ENCODE data around the gene PHC2.

PHC2 gene

DNA sequence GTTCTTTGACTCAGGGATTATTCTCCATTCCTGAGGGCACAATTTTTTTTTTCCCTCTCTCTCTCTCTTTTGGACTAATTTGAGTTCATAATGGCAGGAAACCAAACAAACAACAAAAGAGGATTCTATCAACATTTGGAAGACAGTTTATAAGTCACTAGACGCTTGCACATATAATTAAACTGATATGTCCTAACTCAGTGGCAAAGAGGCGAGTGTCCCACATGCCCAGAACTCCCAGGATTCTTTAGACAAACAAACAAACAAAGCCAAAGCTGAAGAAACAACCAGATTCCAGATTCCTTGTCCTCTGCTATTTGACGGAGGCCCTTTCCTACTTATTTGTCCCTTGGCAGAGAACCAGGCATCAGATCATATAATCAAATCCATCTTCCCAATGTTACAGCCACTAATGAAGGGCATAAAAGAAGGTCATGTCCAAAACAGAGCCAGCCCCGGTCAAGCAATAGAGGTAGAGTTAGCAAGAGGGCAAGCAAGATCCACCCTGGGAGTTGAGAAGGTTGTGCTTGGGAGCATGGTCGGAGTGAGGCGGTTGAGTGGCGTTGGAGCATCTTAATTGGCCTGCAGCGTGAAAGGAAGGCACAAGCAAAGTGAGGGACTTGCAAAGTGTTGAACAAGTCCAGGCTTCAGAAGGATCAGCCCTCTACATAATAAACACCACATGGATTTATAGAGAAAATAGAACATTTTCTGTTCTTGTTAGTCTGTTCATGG lies 144.3 kb downstream of the PHC2 start:
- no peak for DNase-seq

DNA sequence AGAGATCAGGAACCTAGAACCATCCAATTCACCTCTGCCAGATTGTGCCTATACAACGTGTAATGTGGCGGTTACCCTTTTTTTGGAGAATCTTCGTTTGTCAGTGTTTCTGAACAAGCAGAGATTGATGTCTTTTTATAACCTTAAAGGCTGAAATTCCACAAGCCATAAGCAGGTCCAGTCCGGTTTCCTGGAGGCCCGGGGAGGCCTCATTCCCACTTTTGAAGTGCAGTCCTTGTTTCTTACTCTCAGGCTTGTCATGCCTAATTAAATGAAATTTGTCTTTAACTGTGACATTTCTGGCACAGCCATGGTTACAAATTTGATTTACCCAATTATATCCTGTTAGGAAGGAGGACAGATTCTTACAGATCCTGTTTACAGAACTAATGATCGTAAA lies 146.8 kb downstream of the PHC2 start:
- DNase-seq = no peak

DNA sequence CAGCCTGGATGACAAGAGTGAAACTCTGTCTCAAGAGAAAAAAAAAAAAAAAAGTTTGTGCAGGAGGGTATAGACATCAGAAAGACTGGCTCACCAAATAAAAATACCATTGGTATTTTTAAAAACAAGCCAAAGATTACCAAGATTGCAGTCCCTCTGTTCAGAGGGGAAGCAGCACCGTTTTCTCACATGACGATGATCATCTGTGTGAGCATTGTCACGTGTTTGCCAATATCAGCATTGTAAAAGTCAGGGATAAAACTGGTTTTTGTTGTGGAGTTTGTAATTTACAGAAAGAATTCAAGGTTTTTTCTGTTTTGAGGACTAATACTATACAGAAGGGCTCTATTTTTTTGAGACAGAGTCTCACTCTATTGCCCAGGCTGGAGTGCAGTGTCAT lies 148.1 kb downstream of the PHC2 start:
- no peak for DNase-seq

DNA sequence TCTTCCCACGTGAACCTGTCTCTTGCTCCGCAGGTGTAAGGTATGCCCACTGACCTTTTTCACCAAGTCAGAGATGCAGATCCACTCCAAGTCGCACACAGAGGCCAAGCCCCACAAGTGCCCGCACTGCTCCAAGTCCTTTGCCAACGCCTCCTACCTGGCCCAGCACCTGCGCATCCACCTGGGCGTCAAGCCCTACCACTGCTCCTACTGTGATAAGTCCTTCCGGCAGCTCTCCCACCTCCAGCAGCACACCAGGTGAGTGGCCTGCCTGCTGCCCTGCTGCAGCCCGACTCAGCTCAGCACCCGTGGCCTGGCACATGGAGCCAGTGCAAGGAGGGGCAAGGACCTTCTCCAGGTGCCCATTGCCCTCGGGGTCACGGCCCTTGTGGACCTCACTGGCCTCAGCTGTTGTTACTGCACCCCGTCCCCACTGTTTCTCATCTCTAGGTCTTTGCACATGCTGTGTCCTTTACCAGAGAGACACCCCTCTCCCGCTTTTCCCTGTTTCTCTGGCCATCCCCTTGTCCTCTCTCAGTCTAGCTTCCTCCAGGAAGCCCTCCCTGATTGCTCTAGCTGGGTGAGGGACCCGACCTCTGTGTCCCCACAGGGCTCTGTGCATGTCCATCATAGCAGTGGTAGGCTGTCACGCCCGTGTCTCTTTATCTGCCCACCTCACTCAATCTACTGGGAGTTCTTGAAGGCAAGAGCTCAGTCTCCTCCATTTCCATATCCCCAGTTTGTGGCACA lies 149.2 kb downstream of the PHC2 start:
- DNase-seq = no peak

DNA sequence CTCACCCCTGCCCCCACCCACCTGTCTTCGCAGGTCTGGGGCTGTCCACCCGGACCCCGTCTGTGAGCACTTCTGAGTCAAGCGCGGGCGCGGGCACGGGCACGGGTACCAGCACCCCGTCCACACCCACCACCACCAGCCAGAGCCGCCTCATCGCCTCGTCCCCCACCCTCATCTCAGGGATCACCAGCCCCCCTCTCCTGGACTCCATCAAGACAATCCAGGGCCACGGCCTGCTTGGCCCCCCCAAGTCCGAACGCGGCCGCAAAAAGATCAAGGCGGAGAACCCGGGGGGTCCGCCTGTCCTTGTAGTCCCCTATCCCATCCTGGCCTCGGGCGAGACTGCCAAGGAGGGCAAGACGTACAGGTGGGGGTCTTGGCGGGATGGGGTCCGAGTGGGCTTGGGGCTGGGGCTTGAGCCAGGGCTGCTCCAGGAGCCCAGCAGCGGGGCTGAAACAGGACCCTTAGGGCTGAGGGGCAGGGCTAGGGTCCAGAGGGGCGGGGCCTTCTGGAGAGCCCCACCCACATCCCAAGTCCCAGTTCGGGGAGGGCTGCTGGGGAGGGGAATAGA lies 150.7 kb downstream of the PHC2 start:
- DNase-seq = no peak

DNA sequence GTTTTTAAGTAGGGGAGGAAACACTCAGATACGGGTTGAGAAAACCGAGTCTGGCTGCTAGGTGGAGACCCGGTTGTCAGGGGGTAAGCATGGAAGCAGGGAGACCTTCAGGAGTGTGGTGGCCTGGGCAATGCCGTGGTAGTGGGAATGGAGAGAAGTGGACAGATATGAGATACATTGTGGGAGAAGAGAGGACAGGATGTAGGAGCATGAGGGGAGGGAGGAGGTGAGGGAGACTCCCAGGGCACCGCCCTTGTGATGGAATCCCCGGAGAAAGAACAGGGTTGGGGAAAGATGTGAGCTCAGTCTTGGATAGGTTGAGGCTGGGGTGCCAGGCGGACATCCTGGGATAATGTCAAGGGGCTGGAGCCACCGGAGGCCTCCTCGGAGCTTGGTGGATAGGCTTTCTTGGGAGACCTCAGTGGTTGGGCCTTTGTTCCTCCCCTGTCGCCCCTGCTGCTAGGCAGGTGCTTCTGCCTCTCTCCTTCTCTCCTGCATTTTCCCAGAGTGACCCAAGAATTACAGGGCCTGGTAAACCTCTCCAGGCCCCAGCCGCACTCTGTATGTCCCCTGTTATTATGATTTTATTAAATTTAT lies 153.3 kb downstream of the PHC2 start:
- DNase-seq = no peak

DNA sequence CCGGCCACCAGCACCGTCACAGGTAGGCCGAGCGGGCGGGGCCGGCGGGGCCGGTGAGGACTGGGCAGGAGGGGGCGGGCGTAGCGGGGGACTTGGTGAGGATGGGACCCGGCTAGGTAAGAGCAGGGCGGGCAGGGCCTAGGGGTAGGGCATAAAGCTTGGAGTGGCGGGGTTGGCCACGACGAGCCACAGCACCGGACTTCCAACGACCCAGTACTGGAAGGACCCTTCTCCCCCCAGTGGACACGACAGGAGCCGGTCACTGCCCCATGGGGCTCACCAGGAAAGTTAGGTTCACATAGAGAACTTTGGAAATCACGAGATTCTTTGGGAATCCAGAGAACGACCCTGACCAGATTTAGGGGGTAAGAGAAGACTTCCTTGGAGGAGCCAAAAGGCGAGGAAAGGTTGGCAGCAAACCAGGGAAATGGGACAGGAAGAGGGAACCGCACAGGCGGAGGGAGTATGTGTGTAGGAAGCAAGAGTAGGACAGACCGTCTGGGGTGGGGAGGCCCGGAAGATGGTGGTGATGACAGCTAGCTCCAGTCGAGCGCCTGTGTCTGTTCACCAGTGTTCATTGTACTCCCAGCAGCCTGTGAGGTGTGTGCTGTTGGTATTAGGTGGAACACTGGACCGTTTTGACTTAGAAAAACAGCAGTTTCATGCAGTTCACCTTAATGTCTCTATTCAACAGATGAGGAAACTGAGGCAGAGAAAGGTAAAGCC lies 154.2 kb downstream of the PHC2 start:
- DNase-seq = no peak

GRCh38 chr1:33275706-33276572 lies 155.0 kb downstream of the PHC2 start:
- no peak for DNase-seq

DNA sequence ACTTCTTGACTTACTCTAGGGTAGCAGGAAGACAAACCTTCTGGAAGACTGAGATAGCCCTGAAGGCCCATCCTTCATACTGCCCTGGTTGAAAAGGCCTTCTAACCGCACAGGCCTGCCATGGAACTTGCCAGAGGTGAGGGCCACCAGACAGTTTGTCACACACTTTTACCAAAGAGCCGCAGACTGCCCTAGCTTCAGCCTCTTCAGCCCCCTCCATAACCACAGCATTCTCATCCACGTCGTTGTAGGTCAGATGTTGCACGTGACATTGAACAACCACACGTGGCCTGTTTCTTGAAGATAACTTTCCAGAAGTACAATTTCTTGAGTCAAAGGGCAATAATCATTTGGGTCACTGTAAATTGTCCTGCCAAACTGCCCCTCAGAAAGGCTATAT lies 155.7 kb downstream of the PHC2 start:
- DNase-seq = no peak

- no peak for DNase-seq
These were observed 156.4 kb downstream of the PHC2 start for GRCh38 chr1:33274446-33274845.

DNA sequence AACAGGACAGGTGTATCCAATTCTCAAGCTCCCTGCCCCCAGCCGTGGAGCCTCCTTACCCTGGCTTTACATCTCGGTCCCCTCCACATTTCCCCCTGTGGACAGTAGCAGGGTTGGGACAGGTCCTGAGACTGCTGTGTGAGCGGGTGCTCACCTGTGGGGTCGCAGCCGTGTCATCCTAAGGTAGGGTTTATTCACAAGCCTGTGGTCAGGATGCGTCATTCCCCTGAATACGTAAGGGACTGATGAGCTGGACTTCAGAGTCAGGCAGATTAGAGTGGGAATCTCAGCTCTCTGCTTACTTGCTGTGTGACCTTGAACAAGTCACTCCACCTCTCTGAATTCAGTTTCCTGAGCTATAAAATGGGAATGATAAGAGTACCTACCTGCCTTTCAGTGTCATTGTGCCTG lies 156.9 kb downstream of the PHC2 start:
- no peak for DNase-seq

Data from NCI-H1048 (cell line).